GM11168 (cell line): ENCODE data around the gene CHRNA4.
"Not testable (repeated sequence)": the region's sequence is repeated elsewhere in the genome, so short reads cannot be mapped to it uniquely, and the experiment has no call there.

Source experiments
- in situ Hi-C: fragments of 300-500 bp; cut with MboI; formaldehyde crosslinking; loops from one replicate; pipeline ENCODE4 v1.12.0; 2022; ENCODE audit warnings: low sequenced_read_pairs; ENCODE audit not compliant: unreplicated experiment

Gene CHRNA4

DNA sequence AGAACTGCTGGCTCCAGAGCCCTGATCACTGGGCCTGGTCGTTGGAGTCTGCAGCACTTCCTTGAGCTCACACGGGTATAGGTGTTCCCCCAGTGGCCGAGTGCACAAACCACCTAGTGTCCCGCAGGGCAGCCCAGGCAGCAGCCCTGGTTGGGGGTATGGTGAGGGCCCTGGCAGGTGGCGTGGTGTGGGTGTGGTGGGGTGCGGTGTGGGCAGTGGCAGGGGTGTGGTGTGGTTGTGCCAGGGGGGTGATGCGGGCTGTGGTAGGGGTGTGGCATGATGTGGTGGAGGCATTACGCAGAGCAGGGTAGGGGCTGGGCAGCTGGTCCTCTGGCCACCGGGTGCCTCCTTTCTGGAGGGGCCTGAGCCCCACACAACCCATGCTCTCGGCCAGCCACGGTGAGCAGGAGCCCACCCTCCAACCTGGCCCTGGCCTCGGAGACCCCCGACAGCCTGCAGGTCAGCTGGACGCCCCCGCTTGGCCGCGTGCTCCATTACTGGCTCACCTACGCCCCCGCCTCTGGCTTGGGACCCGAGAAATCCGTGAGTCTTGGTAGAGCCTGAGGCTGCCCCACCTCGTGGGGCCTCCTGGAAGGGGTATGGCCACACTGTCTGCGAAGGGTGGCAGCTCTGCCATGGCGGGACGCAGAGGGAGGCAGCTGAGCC, 47.7 kb downstream of the CHRNA4 start:
- in situ Hi-C loops: no loop called here

DNA sequence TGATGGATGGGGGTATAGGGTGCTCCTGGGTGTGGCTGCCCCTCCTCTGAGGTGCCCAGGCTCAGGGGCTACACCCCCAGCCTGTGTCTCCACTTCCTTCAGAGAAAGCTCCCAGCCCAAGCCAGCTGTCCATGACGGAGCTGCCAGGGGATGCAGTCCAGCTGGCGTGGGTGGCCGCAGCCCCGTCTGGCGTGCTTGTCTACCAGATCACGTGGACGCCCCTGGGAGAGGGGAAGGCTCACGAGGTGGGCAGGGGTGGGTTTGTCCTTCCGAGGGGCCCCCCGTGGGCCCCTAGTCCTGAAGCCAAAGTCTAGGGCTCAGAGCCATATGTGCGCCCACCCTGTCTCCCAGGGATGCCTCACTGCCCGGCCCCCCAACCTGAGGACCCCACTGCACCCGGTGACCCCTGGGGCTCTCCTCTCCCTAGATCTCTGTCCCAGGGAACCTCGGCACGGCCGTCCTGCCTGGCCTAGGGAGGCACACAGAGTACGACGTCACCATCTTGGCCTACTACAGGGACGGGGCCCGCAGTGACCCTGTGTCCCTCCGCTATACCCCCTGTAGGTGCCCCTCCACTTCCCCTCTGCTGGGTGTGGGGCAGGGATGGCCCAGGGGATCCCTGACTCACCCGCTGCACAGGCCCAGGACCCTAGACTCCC, 48.3 kb downstream of the CHRNA4 start:
- in situ Hi-C loops: no loop called here

DNA sequence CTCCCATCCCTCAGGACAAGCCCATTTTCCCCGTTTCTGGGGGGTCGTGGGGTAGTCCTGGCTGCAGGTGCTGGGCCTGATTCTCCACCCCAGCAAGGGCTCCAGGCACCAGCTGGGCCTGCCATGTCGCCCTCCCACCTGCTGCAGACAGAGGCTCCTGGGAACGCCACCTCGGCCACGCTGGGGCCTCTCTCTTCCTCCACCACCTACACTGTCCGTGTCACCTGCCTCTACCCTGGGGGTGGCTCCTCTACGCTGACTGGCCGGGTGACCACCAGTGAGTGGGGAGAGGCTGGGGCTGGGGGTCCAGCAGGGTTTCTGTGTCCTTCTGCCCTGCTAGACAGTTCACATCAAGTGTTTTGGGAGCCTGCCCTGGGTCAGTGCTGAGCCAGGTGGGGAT, 48.9 kb downstream of the CHRNA4 start:
- in situ Hi-C loops: no loop called here

DNA sequence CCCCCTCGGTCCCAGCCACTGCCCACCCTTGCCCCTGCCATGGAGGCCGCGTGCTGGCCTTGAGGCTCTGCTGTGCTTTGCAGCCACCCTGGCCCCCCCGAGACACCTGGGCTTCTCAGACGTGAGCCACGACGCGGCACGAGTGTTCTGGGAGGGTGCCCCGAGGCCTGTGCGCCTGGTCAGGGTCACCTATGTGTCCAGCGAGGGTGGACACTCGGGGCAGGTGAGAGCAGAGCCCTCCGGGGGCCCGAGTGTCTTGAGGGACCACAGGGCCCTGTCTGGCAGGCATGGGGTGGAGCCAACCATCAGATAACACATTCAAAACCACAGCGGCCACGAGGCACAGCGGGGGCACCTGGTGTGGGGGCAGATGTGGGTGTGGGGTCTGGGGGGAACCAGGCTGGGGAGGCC, 49.3 kb downstream of the CHRNA4 start:
- in situ Hi-C loops: no loop called here

DNA sequence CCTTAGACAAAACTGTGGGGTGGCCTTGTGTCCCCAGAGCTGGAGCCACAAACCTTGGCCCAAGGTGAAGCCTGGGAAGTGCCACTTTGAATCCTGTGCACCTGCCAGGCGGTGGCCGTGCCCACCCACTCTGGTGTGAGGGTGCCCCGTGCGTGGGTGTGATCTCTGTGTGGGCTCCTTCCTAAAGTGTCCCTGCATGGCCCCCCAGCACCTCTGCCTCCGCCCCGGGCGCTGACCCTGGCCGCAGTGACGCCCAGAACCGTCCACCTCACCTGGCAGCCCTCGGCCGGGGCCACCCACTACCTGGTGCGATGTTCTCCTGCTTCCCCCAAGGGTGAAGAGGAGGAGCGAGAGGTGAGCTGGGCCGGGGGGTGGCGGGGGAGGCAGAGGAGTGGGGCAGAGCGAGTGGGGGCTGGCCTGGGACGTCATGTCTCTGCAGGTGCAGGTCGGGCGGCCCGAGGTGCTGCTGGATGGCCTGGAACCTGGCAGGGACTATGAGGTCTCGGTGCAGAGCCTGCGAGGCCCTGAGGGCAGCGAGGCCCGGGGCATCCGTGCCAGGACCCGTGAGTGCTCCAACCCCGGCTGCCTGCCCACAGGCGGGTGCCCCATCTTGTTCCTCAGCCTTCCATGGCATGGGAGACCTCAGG, 49.8 kb downstream of the CHRNA4 start:
- in situ Hi-C loops: no loop called here

DNA sequence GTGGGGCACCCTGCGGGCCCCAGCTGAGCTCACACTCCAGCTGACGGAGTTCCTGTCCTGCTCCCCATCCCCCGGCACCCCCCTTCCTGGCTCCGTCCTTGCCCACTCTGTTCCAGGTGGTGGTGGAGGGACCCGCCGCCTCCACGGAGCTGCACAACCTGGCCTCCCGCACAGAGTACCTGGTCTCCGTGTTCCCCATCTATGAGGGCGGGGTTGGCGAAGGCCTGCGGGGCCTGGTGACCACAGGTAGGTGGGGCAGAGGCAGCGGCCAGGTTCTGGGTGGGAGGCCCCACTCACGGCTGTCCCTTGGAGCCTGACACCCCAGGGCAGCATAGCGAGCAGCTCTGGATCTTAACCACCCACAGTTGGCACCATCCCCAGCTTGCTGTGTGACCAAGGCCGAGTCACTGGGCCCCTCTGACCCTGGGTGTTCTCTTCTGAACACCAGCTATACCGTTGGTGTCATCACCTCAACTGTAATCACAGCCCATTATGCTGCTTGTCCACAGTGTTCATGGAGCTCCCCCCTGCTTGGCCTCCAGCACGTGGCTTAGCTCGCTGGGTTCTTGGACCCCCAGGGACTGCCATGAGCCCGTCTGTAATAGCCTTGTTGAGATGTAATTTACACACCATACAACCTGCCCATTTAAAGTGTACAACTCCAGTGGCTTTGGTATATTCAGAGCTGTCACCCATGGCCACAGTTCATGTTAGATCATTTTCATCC, 50.7 kb downstream of the CHRNA4 start:
- in situ Hi-C loops: no loop called here

DNA sequence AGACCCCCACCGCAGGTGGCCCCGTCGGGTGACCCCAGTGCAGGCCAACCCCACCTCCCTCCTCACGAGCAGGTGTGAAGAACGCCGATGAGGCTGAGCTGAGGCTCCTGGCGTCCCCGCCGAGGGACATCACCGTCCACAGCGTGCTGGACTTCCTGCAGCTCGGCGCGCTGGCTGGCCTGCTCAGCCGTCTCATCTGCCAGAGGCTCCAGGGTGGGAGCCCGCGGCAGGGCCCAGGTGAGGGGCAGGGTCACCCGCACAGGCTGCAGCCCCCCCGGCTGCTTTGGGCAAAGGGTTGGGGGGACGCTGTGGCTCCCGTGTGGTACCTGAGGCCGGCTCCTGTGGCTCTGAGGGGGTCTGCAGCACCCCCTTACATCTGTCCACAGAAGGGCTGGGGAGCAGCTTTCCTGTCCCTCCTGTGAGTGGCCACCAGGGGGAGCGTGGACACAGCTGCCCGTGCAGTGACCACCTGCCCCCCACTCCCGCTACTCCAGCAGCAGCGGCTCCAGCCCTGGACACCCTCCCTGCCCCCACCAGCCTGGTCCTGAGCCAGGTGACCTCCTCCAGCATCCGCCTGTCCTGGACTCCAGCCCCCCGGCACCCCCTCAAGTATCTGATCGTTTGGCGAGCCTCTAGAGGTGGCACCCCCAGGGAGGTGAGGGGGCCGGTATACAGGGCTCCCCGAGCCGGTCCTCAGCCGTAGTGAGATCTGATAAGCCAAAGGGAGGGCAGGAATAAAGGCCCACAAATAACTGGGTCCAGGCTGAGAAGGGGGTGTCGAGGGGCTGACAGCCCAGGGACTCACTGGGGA, 51.7 kb downstream of the CHRNA4 start:
- in situ Hi-C loops: no loop called here

DNA sequence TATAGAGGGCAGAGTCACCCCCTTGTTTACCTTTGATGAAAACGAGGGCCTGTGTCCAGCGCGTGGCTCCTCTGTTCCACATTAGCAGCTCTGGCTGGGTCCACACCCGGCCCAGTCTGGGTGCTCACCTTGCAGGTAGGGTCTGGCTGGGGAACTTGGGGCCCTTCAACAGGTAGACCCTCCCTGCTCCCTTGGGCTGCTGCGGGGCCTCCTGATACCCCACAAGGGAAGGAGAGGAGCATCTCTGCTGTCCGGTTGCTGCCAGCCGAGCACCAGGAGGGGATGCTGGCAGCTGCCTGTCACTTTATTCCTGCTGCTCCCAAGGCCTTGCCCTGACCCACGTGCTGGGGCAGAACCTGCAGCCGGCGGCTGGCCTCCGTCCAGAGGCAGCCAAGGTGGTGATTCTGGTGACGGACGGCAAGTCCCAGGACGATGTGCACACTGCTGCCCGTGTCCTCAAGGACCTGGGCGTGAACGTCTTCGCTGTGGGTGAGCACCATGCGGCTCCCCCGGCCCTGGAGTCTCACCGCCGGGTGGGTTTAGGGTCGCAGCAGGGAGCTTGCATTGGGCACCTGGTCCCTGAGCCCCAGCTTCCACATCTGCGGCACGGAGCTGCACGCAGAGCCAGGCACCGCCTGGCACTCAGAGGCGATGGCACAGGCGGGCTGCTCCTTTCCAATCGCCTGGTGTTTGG, 52.8 kb downstream of the CHRNA4 start:
- in situ Hi-C loops: no loop called here

DNA sequence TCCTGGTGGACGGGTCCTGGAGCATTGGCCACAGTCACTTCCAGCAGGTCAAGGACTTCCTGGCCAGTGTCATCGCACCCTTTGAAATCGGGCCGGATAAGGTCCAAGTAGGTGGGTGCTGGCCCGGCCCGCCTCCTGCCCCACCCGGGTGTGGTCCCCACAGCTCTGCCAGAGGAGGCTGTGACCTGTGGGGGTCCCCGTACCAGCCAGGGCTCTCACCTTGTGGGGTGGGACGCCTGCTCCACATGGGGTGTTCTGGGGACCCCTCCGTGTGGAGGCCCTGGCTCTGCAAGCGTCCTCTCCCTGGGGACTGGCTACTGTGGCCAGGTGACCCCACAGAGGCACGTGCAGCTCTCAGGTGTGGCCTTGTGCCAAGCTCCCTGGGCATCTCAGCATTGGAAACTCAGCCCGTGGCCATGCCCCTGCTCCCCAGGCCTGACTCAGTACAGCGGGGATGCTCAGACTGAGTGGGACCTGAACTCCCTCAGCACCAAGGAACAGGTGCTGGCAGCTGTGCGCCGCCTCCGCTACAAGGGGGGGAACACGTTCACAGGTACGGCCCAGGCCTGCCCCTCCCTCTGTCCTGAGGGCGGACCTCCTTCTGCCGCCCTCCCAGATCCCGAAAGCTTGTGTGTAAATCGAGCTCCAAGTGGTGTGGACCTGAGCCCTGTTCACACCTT, 53.5 kb downstream of the CHRNA4 start:
- in situ Hi-C loops: no loop called here

DNA sequence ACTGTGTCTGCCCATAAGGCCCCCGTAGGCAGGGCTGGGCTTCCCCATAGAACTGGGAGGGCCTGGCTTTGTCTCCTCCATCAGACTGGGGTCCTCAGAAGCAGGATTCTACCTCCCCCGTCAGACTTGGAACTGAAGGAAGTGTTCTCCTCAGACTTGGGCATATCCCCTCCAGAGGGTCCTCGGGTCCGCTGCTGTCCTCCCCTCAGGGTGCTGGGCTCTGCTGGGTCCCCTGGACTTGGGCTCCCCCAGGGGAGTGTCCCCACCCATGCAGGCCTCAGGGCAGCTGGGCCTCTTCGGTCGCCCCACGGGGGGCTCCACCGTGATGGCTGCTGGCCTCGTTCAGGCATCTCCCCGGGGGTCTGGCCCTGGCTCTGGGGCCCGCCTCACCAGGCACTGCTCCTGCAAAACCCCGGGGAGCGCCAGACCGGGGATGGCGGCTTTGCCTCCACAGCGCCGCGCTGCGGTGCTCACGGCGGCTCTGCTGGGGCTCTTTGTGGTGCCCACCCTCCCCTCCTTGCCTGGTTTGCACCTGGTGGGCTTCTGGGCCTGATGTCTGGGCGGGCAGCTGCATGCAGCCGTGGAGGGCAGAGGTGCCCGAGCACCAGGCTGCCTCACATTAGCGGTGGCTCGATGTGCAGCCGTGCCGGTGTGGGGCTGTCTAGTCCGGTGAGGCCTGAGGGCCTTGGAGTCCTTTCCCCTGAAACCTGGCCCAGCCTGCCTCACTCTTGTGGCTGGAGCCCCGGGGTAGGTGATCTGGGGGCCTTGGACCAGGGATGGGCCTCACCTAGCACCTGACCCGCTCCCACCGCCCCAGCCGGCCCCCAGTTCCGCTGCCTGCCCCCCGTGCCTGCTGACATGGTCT, 54.2 kb downstream of the CHRNA4 start:
- in situ Hi-C loops: no loop called here

DNA sequence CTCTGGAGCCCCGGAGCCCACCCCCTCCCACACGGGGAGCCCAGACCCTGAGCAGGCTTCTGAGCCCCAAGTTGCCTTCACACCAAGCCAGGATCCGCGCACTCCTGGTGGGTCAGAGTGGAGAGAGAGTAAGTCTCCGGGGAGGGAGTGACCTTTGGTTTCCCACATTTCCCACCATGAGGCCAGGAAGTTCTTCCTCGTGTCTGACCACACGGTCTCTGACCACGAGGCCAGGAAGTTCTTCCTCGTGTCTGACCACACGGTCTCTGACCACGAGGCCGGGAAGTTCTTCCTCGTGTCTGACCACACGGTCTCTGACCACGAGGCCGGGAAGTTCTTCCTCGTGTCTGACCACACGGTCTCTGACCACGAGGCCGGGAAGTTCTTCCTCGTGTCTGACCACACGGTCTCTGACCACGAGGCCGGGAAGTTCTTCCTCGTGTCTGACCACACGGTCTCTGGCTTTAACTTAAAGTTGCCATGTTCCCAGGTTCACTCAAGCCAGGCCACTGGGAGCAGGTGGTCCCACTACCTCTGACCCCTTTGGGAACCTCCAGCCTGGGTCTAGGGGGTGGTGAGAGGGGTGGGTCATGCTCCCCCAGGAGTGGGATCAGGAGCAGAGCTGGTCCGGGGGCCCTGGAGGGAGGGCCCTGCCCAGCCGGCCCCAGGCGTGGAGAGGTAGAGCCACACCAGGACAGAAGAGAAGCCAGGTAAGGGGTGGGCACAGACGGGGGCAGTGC, 55.0 kb downstream of the CHRNA4 start:
- in situ Hi-C loops: not testable (repeated sequence)

DNA sequence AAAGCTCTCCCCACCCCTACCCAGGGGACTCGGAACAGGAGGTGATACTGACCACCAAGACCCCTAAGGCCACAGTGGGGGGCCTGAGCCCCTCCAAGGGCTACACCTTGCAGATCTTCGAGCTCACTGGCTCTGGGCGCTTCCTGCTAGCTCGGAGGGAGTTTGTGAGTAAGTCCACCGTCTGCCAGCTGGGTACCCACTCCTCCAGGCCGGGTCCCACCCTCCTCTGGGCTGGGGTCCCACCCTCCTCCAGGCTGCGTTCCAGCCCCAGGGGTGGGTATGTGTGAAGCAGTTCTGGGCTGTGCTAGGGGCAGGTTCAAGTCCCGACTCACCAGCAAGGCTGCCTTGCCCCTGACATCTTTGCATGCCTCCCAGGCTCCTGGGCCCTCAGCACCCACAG, 55.8 kb downstream of the CHRNA4 start:
- in situ Hi-C loops: no loop called here

DNA sequence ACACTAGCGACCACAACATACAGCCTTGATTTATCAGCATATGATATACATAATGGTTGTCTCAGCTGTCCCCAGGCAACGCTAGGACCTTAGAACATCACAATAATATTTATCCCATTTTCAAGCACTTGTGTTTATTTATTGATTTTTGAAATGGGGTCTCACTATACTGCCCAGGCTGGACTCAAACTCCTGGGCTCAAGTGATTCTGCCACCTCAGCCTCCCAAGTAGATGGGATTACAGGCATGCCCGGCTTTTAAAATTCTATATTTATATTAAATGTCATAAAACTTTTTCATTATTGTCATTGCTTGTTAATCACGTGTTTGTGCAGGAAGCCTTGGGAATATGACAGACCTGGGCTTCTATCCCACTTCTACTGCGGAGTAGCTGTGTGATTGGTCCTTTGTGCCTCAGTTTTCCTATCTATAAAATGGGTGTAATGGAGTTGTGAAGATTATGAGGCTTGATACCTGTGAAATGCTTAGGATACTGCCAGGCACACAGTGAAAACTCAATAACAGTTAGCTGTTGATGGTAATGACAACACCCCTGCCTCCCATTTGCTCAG, 58.0 kb downstream of the CHRNA4 start:
- in situ Hi-C loops: no loop called here

DNA sequence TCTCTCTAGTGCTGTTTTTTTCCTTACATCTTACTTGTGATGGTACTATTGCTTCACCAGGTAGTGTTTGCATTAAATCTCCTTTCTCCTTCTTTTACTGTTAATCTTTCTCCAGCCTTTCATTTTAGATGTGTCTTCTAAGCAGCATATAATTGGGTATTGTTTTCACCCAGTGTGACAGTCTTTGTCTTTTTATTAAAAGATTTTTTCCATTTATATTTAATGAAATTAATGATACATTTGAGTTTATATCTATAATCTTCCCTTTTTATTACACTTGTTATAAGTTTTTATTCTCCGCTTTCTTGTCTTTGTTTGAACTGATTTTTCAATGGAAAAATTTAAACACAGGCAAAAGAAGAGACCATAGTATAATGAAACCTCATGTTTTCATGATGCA, 59.5 kb downstream of the CHRNA4 start:
- in situ Hi-C loops: no loop called here

DNA sequence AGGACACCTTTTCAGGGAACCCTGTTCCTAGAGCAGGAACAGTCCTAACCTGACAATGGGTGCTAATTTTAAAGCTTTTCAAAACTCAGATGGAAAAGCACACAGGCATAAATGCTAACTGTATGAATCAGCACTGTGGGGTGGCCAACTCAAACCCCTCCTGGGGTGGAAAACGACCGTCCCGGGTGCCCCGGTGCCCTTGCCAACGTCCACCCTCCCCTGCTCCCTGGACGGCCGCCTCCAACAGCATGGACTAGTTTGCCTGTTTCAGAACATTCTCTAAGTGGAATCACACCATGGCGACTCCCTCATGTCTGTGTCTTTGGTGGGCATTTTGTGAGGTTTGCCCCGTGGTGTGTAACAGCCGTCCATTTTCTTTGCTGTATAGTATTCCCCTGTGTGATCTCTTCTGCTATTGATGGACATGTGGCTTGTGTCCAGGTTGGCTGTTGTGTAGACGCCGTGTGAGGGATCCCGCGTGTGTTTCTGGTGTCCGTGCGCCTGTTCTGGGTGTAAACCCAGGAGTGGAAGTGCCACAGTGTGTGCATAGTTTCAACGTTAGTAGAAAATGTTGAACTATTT, 62.3 kb downstream of the CHRNA4 start:
- in situ Hi-C loops: no loop called here

DNA sequence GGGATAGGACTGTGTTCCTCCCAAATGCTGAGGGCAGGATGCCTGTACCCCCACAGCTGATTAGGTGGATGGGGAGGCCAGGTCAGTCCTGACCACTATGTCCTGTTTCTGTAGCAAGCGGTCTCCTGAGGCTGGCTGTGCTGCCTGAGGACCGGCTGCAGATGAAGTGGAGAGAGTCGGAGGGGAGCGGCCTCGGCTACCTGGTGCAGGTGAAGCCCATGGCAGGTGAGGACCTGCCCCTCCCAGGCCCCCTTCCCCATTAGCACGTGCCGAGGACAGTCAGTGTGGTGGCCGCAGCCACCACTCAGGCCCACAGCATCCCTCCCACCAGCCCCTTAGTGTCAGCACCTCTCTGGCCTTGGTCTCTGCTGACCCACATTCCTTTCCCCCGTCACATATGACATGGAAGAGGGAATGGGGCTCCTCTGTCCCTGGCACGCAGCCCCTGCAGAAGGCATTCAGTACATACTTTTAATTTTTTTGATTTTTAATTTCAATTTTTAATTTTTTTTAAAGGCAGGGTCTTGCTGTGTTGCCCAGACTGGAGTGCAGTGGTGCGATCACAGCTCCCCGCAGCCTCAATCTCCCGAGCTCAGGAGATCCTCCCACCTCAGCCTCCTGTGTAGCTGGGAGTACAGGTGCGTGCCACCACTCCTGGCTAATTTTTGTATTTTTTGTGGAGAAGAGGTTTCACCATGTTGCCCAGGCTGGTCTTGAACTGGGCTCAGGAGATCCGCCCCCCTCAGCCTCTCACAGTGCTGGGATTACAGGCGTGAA, 63.2 kb downstream of the CHRNA4 start:
- in situ Hi-C loops: no loop called here
